Testis (tissue), 2 donors: ENCODE data around the gene SRPX2.

ENCODE experiments used
- CTCF ChIP-seq, 3 experiments: fragments of 450-650 bp in 2 of 3; fragments of 200-600 bp in 1 of 3; sonication (generic) in 1 of 3; IDR thresholded peaks; one replicate each; pipeline ENCODE4 v1.5.1; 2016 to 2019; ENCODE audit warnings: antibody characterized with exemption in 3 of 3, mild to moderate bottlenecking in 2 of 3, moderate library complexity in 1 of 3
- POLR2A ChIP-seq: fragments of 450-650 bp; IDR thresholded peaks from one replicate; pipeline ENCODE4 v1.6.1; 2017; ENCODE audit warnings: antibody characterized with exemption, mild to moderate bottlenecking, moderate library complexity

- TF ChIP-seq POLR2A (no peak), CTCF (IDR thresholded peaks at IDR 0.05) (no peak)
These were observed 29.5 kb downstream of the SRPX2 start for GRCh38 chrX:100673397-100673953.
